A673 (cell line): ENCODE data around the gene RMI2.

ENCODE experiments used
- CTCF ChIP-seq: fragments of 300-800, 200-600 bp; sonication (generic); conservative IDR thresholded peaks from 2 replicates; pipeline ENCODE4 v1.5.1; 2017; ENCODE audit warnings: low read depth, mild to moderate bottlenecking, antibody characterized with exemption, low read length, moderate library complexity, mixed read lengths
- EZH2 ChIP-seq: fragments of 200-600 bp; sonication (generic); IDR thresholded peaks from 2 replicates; pipeline ENCODE4 v1.6.1; 2017; ENCODE audit warnings: borderline replicate concordance, low read depth, mild to moderate bottlenecking, mixed read lengths, antibody characterized with exemption, low read length; ENCODE audit not compliant: poor library complexity, severe bottlenecking

DNA sequence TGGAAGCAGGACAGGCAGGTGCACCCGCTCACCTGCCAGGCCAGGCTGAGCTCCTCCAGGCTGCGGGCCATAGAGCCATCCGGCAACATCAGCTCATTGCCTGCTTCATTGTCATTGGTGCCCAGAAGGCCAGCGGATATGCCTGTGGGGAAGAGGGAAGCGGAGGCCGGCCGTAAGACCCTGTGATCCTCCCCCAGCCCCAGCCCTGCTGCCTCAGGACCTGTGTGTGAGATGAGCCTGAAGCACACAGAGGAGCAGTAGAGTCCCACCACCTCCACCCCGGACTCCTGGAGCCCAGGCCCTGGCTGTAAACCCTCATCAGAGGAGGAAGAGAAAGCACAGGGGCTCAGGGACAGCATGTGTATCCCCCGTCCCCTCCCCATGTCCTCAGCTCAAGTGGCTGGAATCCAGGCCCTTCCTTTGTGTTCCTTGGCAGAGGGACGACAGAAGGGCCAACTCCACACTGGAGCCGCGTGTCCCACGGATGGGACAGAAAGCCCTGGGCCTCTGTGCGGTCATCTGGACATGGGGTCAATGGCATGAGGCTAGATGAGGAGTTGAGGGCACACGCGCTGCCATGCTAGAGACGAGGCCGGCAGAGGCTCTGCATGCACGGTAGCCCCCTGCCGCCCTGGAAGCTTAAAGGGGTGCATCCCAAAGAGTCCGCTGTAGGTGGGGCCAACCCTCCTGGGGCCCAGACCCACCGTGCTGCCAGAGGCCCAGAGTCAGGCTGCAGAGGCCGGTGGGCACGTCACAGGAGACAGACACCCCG, 39.1 kb downstream of the RMI2 start:
- TF ChIP-seq CTCF, result no peak
- no peak for TF ChIP-seq EZH2
